GM21526 (cell line): ENCODE measurements around the gene ZHX3.

ENCODE experiments used
- ATAC-seq: cut with Tn5 transposase; IDR thresholded peaks from one replicate; pipeline ENCODE4 v1.9.1; 2021; ENCODE audit warnings: moderate library complexity; ENCODE audit not compliant: unreplicated experiment, low FRiP score

The ZHX3 gene

DNA sequence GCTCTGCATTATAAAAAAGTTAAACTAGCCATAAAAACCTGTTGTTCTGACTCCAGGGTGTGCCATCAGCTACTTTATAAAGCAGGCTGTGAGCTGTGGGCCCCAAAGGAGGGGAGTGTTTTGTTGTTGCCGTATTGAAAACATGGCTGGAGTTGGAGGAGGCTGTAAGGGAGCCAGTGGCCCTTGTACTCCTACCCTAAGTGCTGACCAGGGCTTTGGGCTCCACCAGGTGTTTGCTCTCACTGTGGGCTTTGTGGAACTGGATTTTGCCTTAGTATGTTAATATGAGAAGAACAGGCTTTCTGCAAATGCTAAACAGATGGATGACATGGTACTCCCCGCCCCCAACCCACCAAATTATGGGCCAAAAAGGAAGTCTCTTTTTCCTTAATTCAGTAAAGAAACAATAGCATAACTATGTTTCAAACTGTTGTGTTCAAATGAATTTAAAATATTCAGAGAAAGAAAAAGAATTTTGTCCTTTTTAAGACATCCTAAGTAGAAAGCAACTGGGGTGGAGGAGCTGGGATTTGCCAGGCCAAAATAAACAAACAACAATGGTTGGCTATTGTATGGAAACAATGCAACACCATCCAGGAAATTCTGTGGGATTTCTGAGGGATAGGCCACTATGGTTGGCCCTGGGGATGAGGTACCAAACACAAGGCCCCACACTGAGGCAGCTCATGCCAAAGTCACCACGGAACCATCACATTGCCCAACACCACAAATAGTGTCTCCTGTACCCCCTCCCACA lies 116.9 kb downstream of the ZHX3 start:
- no peak for ATAC-seq

- no peak for ATAC-seq
Observed at GRCh38 chr20:41198443-41198842, 119.1 kb downstream of the ZHX3 start.

DNA sequence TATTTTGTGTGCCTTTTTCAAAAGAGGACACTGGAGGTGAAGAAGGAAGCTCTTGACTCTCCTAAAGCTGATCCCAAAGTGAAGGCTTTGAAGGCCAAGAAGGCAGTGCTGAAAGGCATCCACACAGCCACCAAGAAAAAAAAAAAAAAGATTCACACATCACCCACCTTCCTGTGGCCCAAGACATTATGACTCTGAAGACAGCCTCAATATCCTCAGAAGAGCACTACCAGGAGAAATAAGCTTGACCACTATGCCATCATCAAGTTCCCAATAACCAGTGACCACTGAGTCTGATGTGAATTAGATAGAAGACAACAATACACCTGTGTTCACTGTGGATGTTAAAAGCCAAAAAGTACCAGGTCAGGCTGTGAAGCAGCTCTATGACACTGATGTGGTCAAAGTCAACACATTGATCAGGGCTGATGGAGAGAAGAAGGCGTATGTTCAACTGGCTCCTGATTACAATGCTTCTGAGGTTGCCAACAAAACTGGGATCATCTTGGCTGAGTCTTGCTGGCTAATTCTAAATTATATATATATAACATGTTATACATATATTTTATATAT lies 120.8 kb downstream of the ZHX3 start:
- ATAC-seq = no peak

- ATAC-seq = no peak
Observed at GRCh38 chr20:41192575-41192974, 125.0 kb downstream of the ZHX3 start.

- no peak for ATAC-seq
Observed at GRCh38 chr20:41191562-41192500, 125.7 kb downstream of the ZHX3 start.

GRCh38 chr20:41187668-41188067 lies 129.9 kb downstream of the ZHX3 start:
- no peak for ATAC-seq

DNA sequence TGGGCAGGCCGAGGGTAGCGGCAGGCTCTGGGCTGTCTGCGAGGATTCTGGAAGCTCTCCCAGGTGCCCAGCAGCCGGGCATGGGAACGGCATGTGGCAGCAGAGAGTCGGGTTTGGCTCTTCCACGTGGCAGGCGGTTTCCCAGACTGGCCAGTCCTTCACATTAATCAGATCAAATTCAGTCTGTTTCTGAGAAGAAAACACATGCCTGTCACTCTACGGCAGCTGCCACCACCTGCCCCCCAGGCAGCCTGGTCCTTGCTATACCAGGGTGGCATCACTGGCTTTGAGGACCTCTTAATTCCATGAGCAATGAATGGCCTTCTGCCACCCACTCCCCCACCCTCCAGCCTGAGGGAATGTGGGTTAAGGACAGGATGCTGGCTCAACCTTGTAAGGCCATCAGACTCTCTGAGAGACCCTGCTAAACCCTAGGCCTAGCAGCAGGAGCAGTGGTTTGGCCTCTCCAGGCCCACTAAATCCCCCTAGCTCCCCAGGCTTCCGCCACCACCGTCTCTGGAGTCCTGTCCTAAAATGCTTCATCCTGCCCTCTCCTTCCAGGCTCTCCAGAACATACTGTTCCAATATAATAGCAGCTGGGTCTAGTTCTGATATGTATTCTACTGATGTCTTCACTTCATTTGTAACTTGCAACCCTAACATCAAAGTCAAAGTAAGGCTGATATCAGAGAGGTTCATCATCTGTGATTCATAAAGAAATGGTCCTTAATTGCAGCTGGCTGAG lies 132.3 kb downstream of the ZHX3 start:
- no peak for ATAC-seq

DNA sequence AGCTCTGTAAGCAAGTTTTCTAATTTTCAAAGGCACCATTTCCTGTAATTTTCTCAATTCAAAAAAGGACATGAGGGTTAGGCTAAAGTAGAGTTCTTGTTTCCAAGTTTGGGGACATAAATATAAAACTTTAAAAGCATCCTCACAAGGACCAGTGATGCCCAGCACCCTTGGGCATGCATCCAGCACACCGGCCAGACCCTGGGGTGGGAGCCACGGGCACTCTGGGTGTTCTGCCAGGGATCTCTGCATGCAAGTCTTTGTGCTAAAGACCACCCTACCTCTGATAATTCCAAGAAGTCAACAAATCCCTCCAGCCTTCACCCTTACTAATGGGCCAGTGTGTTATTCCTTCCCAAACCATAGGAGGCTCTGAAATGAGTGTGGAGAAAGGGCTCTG lies 133.7 kb downstream of the ZHX3 start:
- ATAC-seq = no peak

- ATAC-seq = no peak
Observed at GRCh38 chr20:41183391-41183790, 134.1 kb downstream of the ZHX3 start.

DNA sequence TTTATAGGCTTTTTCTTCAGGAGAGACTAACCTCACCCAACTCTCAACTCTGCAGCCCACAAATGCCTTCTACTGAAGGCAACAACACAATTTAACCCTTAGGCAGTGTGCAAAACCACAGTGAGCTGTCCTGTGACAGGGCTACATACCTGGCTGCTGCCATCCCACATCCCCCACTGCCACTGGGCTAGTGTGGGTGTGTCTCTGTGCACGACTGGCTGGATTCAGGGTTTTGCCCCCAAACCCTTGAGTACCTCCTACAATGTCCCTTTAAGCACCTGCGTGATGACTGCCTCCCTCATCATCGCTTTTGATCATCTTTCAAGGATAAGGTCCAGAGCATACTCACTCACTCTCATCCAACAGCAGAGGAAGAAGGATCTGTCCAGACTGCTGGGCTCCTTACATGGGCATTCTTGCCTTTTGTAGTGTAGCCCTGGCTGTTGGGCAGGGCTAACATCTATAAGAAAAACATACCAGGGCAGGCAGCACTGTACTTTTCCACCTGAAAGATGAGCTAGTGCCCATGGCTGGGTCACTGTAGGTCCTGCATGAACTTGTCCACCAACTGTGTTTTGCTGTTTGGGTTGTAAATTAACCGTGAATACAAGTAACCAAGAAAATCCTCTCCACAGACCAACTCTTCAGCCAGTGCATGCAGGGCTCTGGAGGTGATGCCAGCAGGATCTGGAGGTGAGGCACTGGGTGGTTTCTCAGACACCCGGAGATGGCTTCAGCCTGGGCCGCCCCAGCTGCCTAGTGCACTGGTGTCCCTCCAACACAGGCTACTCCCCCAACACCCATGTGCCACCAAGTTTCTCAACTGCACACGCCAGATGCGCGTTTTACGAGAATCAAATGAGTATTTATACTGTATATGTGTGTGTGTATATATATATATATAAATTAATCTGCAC lies 135.0 kb downstream of the ZHX3 start:
- ATAC-seq = no peak

DNA sequence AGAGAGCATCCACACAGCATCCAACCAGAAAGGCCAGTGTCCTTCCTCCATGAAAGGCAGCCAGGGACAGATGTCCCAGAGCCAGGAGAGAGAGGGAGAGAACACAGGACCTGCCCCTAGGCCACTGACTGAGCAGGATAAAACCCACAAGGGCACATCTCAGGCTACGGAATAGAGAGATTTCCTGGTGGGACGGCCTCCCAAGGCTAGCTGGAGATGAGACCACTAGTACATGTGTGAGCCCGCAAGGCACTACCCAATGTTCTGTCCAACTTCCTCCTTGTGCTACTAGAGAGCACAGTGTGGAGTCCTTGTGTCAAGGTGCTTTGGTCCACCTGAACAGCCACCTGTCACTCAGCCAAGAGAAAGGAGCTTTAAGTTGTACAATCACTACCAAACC lies 136.0 kb downstream of the ZHX3 start:
- ATAC-seq = no peak

DNA sequence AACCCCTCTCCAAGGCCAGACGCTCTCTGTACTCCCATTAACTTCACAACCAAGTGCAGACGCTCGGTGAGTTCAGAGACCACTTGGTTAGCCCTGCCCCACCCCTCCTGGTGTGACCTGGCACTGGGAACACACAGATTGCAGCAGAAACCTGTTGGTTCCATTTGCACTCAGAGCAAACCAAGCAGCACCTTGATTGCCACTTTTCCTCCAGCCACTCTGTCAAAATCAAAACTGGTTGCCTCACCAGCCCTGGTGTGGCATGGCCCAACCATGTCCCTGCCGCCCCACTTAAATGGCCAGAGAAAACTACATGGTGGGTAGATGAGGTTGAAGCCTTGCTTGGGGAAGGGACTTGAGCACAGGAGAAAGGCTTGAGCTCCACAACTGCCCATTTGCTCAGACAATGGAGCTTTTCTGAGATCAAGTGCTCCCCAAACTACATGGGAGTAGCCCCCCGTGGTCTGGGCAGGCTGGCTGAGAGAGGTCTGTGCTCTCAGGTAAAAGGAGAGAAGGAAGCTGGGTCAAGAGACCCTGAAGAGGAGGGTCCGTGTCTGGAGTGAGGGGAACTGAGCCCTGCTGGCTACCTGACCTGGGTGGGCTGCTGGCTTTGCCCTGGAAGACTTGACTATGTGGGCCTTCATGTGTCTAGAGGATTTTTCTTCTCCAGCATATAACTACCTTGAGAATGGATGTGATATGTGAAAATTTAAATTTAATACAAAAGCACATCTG lies 136.8 kb downstream of the ZHX3 start:
- no peak for ATAC-seq

DNA sequence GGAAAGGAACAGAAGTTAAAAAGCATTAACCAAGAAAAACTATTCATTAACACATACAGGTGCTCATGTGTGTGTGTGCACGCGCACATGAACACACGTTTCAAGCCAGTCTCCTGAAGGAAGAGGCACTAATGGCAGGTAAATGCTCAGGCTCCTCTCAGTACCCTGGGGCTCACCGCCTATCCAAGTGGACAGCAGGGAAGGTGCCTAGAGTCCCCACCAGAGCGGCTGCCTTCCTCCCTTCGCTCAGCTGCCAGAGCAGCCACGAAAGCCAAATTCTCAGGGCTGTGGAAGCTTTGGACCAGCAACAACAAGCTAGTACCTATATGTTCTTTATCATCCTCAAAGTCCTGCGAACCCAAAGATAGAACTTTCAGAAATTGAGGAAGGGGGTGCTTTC lies 137.6 kb downstream of the ZHX3 start:
- ATAC-seq = no peak

GRCh38 chr20:41178904-41179432 lies 138.6 kb downstream of the ZHX3 start:
- no peak for ATAC-seq

GRCh38 chr20:41178495-41178894 lies 139.0 kb downstream of the ZHX3 start:
- no peak for ATAC-seq

DNA sequence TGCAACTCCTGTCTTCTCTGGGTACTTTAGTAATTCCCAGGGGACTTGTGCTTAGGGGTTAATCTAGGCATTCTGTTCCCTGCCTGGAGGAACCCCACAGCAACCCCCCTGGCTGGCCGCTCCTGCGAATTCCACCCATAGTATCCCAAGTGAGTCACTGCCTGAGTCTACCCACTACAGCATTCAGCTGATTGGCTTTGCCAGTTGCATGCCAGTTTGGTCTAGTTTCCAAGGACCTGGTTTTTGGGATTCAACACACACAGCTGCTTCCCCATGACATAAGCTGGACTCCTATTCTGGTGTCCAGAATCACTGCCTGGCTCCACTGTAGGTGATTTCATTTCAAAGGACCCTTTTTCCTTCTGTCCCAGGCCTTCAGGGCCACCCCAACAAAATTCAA lies 139.9 kb downstream of the ZHX3 start:
- ATAC-seq = no peak

DNA sequence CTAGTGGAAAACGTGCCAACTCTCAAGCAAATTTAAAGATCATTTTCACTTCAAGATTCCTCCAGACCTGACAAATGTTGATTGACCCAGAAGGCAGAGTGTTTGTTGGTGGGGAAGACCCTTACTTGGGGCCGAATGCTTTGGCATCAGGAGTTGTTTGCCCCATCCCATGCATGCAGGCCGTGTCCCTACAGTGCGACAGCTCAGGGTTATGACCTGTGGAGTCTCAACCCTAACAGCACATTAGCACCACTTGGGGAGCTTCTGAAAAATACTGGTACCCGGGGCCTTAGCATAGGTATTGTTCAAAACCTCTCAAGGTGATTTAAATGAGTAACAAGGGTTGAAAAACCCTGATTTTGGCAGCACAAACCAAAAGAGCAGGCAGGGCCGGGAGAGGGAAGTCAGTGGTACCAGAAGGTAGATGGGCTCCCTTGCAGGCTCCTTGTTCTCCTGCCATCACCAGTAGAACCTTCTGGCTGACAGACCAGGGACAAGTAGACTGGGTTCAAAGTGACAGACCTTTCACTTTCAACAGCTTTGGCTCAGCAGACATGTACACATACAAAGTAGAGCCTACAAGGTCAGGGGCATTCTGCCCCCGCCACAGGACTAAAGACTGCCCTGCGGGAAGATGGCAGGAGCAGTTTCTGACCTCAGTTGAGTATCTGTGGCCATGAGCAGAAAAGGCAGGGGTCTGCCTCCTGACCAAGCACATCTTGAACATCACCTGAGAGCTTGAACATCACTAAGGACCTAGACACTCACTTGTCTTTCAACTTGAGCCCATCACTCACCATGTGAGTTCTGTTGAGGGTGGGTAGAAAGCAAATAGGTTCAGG lies 140.6 kb downstream of the ZHX3 start:
- no peak for ATAC-seq
